IMR-90 (cell line): ENCODE measurements around the gene NAB1.

ENCODE experiments used
- CEBPB ChIP-seq: IDR thresholded peaks from 2 replicates; pipeline ENCODE4 v1.6.1; 2012; ENCODE audit warnings: low read depth, low read length, improper control_type of control experiment
- CTCF ChIP-seq: conservative IDR thresholded peaks from 2 replicates; pipeline ENCODE4 v1.5.1; 2012; ENCODE audit warnings: mild to moderate bottlenecking, low read depth, low read length, improper control_type of control experiment
- FOS ChIP-seq: fragments of 150-350 bp; IDR thresholded peaks from 2 replicates; pipeline ENCODE4 v1.6.1; 2016; ENCODE audit warnings: low read depth, low read length
- MXI1 ChIP-seq: IDR thresholded peaks from 2 replicates; pipeline ENCODE4 v1.6.1; 2012; ENCODE audit warnings: low read depth, mild to moderate bottlenecking, low read length, moderate library complexity, borderline replicate concordance
- RAD21 ChIP-seq: IDR thresholded peaks from 2 replicates; pipeline ENCODE4 v1.6.1; 2012; ENCODE audit warnings: low read length, improper control_type of control experiment
- USF2 ChIP-seq: fragments of 150-350 bp; IDR thresholded peaks from 2 replicates; pipeline ENCODE4 v1.6.1; 2017; ENCODE audit warnings: mild to moderate bottlenecking, antibody characterized with exemption, low read length, low read depth

- TF ChIP-seq CTCF = no peak
- TF ChIP-seq MXI1 = no peak
- no peak for TF ChIP-seq FOS
- no peak for TF ChIP-seq CEBPB
- no peak for TF ChIP-seq RAD21
- no peak for TF ChIP-seq USF2
Measured at GRCh38 chr2:190736355-190736754, 87.5 kb downstream of the NAB1 start.
